ENCODE measurements around the gene RNF14. TPM values are rescaled to one million over a fixed set of nuclear protein-coding genes. Genes with fewer than 3 reads are reported as not detected.

The RNF14 gene
- total and polyA plus RNA-seq, 9 of the 15 experiments (the other 6 are each of a cell fraction or from before 2014, with no cell fraction given), result 36.3 to 140 (median 75.1) TPM

GRCh38 chr5:141957367-141957996 lies 11.4 kb upstream of the RNF14 start (continued):
- TF ChIP-seq ZNF609 (CRISPR knock-in tag; IDR thresholded peaks at IDR 0.05; ENCODE audit: borderline replicate concordance) (no peak), ZNF354B (CRISPR knock-in tag; IDR thresholded peaks at IDR 0.05) (no peak), SMAD4 (CRISPR knock-in tag; conservative IDR thresholded peaks at IDR 0.05) (0 out of 2 replicates have a peak, but pooled peaks have one; percentile 19), CEBPG (CRISPR knock-in tag; IDR thresholded peaks at IDR 0.05) (peak; percentile 85), CEBPG (tag; conservative IDR thresholded peaks at IDR 0.05 in 1 of 2, IDR thresholded peaks at IDR 0.05 in 1 of 2) (peak; percentile 70 to 93), NFIX (CRISPR knock-in tag; IDR thresholded peaks at IDR 0.05; ENCODE audit: low read depth) (no peak), CBX5 (IDR thresholded peaks at IDR 0.05; ENCODE audit: borderline replicate concordance, low read depth) (no peak), ZBTB7A (IDR thresholded peaks at IDR 0.05; ENCODE audit: borderline replicate concordance, control insufficient read depth, low read depth, low read length) (no peak), RBFOX2 (IDR thresholded peaks at IDR 0.05; ENCODE audit: low read depth, low read length) (peak; percentile 35; the same call in 1 of the 2 replicates), ZNF589 (CRISPR knock-in tag; IDR thresholded peaks at IDR 0.05; ENCODE audit: low read depth) (peak; percentile 55; the same call in 1 of the 2 replicates), HLTF (IDR thresholded peaks at IDR 0.05) (no peak)
- TF ChIP-seq, protein P1, sequence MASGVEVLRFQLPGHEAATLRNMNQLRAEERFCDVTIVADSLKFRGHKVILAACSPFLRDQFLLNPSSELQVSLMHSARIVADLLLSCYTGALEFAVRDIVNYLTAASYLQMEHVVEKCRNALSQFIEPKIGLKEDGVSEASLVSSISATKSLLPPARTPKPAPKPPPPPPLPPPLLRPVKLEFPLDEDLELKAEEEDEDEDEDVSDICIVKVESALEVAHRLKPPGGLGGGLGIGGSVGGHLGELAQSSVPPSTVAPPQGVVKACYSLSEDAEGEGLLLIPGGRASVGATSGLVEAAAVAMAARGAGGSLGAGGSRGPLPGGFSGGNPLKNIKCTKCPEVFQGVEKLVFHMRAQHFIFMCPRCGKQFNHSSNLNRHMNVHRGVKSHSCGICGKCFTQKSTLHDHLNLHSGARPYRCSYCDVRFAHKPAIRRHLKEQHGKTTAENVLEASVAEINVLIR (CRISPR knock-in tag; IDR thresholded peaks at IDR 0.05), result no peak

Data from K562 (cell line).